ENCODE results near the gene DNAH17.

Gene DNAH17

DNA sequence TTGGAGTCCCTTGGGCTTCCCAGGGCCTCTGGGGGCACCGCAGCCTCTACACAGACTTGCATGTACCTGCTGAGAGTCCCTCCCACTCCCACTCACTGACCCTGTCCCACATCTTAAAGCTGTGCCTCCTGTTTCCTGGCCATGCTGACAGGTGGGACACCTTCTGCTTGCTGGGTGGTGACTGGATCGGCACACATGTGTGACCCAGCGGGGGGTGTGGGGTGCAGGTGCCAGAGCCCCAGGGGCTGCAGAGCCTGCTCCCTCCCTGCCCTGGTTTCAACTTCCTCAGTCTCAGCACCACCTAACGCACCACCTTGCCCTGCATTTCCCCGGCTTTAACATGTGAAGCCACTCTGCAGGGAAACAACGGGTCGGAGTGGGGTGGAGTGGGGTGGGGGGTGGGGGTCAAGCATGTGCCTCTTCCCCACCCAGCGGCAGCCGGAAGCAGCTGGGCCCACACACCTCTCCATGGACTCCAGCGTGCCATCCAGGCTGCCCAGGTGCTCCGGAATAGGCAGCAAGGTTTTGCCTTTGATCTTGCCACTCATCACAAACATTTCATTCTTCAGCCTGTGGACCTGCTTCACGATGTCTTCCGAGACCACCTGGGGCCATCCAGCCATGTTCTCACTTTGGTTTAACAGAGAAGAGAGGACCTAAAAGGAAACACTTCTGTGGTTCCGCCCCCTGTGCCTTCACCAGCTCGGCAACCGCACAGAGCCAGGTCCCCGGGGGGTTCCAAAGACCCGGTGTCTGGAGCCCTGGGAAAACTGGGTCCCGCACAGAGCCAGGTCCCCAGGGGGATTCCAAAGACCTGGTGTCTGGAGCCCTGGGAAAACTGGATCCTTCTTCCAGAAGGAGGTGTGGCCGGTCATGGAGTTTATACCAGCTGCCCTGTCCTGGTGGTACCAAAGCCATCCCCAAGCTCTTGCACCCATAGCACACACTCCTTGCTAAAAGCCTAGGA lies 4.7 kb downstream of the DNAH17 start:
- DNase-seq (ENCODE audit: low spot score): no peak

DNA sequence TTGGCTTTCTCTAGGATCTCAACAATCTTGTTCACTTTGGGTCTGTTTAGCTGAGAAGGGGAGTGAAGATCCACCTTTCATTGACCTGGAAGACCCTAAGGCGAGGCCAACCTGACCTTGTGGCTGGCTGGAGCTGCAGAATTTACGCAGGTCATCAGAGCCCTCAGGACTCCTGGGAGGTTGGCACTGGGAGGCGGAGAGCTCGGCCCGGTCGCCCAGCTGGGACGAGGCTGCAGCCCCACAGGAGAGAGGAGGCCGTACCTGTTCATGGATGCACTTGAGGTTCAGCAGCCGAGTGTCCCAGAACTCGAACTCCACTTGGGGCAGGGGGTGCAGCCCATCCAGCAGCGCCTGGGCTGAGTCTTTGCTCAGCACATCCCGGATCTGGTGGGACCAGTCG lies 5.9 kb downstream of the DNAH17 start:
- DNase-seq (ENCODE audit: low spot score): no peak

- no peak for DNase-seq (ENCODE audit: low spot score)
These were observed 8.6 kb downstream of the DNAH17 start for GRCh38 chr17:78568494-78569115.

DNA sequence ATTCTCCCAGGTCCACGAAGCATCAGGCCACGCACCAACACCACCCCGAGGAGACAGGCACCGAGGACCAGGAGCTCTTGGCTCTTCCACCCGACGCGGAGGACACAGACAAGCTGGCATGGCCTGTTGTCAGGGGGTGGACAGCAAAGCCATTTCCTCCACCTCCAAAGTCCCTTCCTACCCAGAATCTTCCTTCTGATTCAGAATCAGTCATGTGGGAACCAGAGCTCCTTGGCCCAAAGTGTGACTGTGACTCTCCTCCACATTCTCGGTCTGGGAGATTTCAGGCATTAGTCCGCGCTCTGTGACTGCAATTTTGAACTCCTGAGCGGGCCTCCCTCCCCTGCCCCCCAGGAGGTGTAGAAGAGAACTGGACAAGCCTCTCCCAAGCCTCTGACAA lies 9.2 kb downstream of the DNAH17 start:
- no peak for DNase-seq (ENCODE audit: low spot score)

DNA sequence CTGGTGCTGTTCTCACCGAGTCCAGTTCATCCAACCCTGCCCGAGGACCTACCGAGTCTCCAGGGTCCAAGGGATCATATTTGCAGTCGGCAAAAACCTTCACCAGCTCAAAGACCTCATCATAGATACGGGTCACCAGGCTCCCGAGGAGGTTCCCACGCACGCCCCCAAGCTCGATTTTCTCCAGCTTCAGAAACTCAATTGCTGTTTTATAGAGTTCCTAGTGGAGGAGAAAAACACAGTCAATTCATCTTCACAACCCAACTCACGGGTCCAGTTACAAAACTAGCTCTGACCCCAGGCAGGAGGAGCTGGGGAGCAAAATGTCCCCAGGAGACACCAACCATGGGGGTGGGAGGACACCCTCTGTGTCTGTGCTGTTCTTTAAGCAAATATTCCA lies 10.2 kb downstream of the DNAH17 start:
- DNase-seq (ENCODE audit: low spot score): no peak

DNA sequence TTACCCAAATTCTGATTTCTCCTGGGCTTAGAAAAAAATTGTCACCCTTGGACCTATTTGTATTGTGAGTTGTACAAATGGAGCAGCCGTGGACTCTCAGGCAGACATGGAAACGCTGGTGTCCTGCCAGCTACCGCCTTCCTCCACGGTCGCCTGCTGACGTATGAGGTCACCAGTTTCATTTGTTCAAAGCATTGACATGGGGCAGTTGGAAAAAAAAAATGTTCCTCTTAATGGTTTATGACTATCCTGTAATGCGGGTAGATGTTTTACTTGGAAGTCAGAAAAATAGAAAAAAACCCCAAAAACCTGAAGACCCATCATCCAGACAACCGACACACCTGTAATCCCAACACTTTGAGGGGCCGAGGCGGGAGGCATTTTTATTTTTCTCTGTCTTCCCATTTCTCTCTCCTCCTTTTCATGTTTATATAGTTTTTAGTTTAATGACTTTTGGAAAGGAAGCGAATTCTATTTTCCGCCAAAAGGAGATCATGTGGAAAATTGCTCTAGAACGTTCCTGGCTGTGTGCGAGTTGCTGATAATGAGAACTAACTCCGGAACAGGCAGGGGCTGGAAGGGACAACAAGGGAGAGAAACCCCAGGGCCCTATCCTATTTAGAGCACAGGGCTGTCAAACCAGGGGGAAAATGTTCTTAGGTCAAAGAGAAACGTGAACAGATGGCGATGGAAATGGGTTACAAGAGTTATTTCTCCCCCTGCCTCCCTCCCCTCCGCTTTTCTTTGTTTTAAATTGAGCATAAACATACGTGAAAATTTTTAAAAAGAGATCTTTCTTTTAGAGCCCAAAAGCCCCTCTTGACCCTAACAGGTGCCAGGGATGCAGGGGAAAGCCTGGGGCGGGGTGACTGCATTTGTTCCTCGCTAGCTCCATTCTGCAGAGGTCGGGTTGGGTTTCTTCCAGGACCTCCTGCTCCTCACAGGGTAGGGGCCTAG lies 13.7 kb downstream of the DNAH17 start:
- no peak for DNase-seq (ENCODE audit: low spot score)

DNA sequence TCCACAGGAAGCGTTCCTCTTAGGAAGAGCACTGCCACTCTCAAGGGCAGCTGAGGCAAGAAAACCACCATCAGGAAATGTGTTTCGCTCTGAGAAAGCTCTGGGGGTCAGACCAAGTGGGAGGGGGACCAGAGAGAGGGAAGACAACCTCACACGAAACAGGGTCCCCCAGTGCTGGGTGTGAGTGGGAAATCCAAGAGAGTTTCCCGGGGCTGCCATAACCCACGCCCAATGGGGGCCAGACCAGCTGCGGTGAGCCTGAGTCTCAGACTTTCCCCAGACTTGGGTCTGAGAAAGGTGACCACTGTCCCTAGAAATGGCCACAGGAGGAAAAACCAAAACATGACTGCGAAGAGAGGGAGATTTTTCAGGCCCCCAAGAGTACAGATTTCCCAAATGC lies 14.5 kb downstream of the DNAH17 start:
- DNase-seq (ENCODE audit: low spot score): no peak

- no peak for DNase-seq (ENCODE audit: low spot score)
These were observed 16.0 kb downstream of the DNAH17 start for GRCh38 chr17:78561166-78561565.

DNA sequence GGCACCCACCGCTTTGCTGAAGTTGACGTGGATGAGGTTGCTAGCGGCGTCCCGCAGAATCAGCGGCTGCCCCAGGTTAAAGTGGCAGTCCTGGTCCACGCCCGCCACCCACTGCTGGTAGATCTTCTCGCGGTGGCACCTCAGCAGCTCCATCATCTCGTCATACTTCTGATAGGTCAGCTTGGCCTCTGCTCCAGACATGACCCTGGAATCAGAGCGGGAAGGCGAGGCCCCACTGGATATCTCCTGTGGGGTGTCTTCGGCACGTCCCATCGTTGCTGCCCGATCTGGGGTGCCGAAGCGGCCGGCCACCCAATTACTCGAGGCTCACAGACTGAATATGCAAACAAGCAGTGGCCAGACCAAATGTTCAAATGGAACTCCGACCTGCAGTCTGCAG lies 16.5 kb downstream of the DNAH17 start:
- no peak for DNase-seq (ENCODE audit: low spot score)

DNA sequence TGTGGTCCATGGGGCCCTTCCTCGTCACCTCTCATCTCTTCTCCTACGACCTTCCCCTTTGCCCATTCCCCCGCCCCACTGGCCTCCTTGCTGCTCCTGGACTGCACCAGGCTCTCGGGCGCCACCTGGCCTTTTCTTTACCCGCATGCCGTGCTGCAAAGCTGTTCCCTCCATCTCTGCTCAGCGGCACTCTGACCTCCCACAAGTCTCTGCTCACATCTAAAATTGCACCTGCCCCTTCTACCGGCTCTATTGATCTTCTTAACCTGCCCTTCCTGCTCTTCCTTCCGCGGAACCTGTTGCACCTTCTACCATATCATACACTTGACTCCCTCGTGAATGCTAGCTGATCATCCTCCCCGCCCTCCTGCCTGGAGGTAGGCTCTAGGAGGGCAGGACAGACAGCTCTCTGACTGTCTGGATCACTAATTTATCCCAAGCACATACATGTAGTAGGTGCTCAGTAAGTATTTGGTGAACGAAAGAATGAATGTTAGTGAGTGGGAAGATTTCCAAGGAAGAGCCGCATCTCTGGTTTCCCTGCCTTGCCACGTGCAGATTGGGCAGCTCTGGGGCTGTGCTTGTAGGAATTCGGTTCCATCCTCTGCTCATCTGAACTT lies 17.3 kb downstream of the DNAH17 start:
- DNase-seq (ENCODE audit: low spot score): no peak

DNA sequence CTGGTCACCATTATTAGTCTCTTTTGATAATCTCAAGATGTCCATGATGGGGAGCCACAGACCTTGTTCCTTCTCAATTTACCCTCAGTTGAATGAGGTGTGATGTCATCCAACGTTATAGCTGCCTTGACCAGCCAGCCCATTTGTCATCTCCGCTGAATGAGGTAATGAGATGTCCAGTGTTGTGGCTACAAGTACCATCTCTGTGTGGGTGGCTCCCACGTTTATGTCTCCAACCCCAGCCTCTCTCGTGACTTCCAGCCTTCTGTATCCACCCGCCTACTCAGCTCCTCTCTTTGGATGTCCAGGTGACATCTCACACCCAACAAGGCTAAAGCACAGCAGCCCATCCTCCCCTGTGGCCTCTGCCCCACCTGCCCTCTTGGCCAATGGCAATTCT lies 18.2 kb downstream of the DNAH17 start:
- DNase-seq (ENCODE audit: low spot score): no peak

GRCh38 chr17:78558181-78558850 lies 18.9 kb downstream of the DNAH17 start:
- no peak for DNase-seq (ENCODE audit: low spot score)

DNA sequence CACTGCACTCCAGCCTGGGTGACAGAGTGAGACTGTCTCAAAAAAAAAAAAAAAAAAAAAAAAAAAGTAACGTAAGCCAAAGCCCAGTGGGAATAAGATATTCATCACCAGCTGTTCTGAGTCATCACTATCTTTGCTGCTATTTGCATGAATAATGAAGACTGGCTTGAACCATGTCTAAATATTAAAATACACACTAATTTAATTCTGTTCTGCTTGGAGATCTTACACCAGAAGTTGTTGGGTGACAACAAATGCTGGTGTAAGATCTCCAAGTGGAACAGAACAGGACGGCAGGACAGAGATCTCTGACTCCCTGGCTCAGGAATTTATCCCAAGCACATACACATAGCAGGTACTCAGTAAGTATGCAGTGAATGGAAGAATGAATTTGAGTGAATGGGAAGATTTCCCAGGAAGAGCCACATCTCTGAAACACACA lies 19.6 kb downstream of the DNAH17 start:
- DNase-seq (ENCODE audit: low spot score): no peak

DNA sequence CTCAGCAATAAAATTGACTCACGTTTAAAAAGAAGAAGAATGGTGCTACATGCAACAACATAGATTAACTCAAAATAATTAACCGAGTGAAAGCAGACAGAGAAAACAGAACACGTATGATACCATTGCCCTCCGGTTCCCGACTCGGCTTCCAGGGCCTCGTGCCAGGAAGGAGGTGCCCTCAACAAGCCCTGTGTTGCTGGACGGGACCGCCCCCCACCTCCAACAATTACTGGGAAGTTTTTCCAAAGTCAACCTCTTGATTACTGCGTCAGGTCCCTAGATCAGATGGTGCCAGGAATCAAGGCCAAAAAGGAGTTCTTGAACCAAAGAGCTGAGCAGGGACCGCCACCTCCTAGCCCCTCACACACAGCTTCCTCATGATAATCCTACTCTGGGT lies 20.4 kb downstream of the DNAH17 start:
- no peak for DNase-seq (ENCODE audit: low spot score)

GRCh38 chr17:78555746-78556401 lies 21.3 kb downstream of the DNAH17 start:
- DNase-seq (ENCODE audit: low spot score): no peak

DNA sequence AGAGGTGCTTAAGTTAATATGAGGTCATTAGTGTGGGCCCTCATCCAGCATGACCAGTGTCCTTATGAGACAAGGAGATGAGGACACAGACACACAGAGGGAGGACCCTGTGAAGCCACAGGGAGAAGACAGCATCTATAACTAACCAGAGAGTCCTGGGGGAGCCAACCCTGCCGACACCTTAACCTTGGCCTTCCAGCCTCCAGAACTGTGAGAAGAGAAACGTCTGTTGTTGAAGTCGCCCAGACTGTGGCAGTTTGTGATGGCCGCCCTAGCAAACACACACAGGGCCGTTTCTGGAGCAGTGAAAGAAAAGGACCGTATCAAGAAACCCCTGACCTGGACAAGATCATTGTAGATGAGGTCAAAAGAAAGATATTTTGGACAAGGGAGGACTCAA lies 26.7 kb downstream of the DNAH17 start:
- no peak for DNase-seq (ENCODE audit: low spot score)

GRCh38 chr17:78548725-78549124 lies 28.5 kb downstream of the DNAH17 start:
- no peak for DNase-seq (ENCODE audit: low spot score)

DNA sequence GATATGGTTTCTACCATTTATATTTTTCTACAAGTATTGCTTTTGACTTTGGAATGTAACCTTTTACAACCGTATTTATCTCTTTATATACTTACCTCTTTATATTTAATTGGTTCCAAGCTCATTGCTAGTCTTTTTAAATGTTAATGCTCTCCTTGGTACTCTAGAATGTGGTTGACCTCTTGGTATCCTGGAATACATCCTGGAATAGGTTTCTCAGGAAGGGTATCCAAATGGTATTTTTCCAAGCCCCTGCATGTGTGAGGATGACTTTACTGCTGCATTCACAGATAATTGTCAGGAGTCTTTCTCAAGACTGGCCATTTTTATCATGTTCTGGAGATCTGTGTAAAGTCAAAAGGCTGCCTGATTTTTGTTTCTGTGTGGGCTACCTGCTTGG lies 30.2 kb downstream of the DNAH17 start:
- no peak for DNase-seq (ENCODE audit: low spot score)

- DNase-seq (ENCODE audit: low spot score): no peak
These were observed 30.7 kb downstream of the DNAH17 start for GRCh38 chr17:78546476-78546875.

DNA sequence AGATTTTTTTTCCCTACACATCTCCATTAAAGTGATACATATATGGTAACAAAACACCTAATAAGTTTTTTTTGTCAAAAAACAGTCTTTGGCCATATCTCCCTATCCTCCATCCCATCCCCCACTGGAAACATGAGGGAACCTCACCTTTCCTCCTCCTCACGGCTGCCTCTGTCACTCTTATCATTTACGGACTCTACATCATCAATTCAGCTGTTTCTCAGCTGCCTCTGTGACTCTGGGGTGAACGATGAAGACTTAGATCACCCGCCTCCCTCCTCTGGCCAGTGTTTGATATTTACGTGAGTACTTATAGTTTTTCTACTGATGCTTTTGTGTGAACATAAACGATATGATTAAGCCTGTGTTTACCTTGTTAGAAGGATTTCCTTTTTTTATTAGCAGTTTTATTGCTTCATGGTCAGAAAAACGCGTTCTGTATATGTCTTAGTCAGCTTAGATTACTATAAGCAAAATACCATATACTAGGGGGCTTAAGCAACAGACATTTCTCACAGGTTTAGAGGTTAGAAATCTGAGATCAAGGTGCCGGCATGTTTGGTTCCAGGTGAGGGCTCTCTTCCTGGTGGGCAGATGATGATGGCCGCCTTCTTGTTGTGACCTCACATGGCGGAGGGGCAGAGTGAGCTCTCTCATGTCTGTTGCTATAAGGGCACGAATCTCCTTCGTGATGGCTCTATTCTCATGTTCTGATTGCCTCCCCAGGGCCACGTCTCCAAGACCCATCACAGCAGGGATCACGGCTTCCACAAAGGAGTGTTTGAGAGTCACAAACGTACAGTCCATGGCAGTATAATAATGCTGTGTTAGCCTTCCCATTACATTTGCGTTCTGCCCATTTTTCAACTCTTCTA lies 32.1 kb downstream of the DNAH17 start:
- no peak for DNase-seq (ENCODE audit: low spot score)
